ENCODE data around the gene IL6ST.

GRCh38 chr5:55911784-55912653 is 82.7 kb downstream of the IL6ST start:
- no peak for TF ChIP-seq EP300 (IDR thresholded peaks at IDR 0.05)
- no peak for TF ChIP-seq CTCF (IDR thresholded peaks at IDR 0.05)
- TF ChIP-seq POLR2AphosphoS5 (IDR thresholded peaks at IDR 0.05), result no peak
- no peak for TF ChIP-seq POLR2A (IDR thresholded peaks at IDR 0.05; ENCODE audit: low read depth)
